Measurements from ENCODE around the gene RTP2. TPM values are rescaled to one million over a fixed set of nuclear protein-coding genes. Genes with fewer than 3 reads are reported as not detected.

RTP2 gene
- total RNA-seq, 1 experiment from 2014 or later: not detected

- ATAC-seq (no peak), DNase-seq (ENCODE audit: low read depth, low spot score) (no peak)
- H3K4me1 ChIP-seq (ENCODE audit: control insufficient read depth, insufficient read depth, low read length): no peaks in the 10 kb centered on the region
- intact Hi-C loops (cut with micrococcal nuclease; ENCODE audit: unreplicated experiment) (loop anchor here (10.0 kb wide), 1 partner anchor 879 kb away; no protein-coding TSS in a partner anchor), in situ Hi-C loops (cut with HindIII; ENCODE audit: low pct_unique_long_range_greater_than_20kb, low sequenced_read_pairs) (no loop called here)
- no peak overlapping the region for H3K4me3 ChIP-seq (ENCODE audit: low read depth in 2 of 2, low read length in 2 of 2)
- no peak overlapping the region for H3K27ac ChIP-seq (ENCODE audit: low read length)
- H3K36me3 ChIP-seq (ENCODE audit: control insufficient read depth, insufficient read depth, low read length): no peaks in the 10 kb centered on the region
- ChIA-PET POLR2A (no interaction called here), CTCF (interaction anchor here (2.3 kb wide), 1 partner anchor 493 kb away, joined by 13 read pairs; no protein-coding TSS in a partner anchor)
- H3K27me3 ChIP-seq (ENCODE audit: control insufficient read depth, insufficient read depth, low read length): no peaks in the 10 kb centered on the region
- no peak for TF ChIP-seq POLR2AphosphoS5 (IDR thresholded peaks at IDR 0.05; ENCODE audit: low read depth, low read length)
- no peak for TF ChIP-seq REST (IDR thresholded peaks at IDR 0.05; ENCODE audit: insufficient read depth in 1 of 2, low read depth in 2 of 2, low read length in 1 of 2)
- no peak for TF ChIP-seq TCF7L2 (IDR thresholded peaks at IDR 0.05; ENCODE audit: low read depth, low read length)
- TF ChIP-seq SIN3A (IDR thresholded peaks at IDR 0.05; ENCODE audit: borderline replicate concordance, insufficient read depth, low read depth, low read length): no peak
- no peak for TF ChIP-seq CTCF (IDR thresholded peaks at IDR 0.05)
- H3K9me3 ChIP-seq (ENCODE audit: control insufficient read depth, insufficient read depth, low read depth, low read length): no peaks in the 10 kb centered on the region
- no TSS peak for BruUV-seq (replicated peaks)
Measured at GRCh38 chr3:187713504-187713903, 11.1 kb upstream of the RTP2 start.

- no TSS peak for BruUV-seq (replicated peaks)
- H3K9me3 ChIP-seq (ENCODE audit: control insufficient read depth, insufficient read depth, low read depth, low read length): no peaks in the 10 kb centered on the region
- no peaks in the 10 kb centered on the region for H3K36me3 ChIP-seq (ENCODE audit: control insufficient read depth, insufficient read depth, low read length)
- no peaks in the 10 kb centered on the region for H3K27me3 ChIP-seq (ENCODE audit: control insufficient read depth, insufficient read depth, low read length)
- CTCF ChIA-PET: interaction anchor here (0.5 to 1.1 kb wide), 5 partner anchors 30 to 596 kb away, joined by 4 to 5 read pairs (median 4); no protein-coding TSS in a partner anchor
- H3K4me1 ChIP-seq (ENCODE audit: control insufficient read depth, insufficient read depth, low read length): no peaks in the 10 kb centered on the region
- intact Hi-C loops (cut with micrococcal nuclease; ENCODE audit: unreplicated experiment): no loop called here
- DNase-seq (ENCODE audit: low read depth, low spot score) (no peak), ATAC-seq (peak; percentile 83; the same call in 1 of the 2 replicates)
- peak; percentile 59 for TF ChIP-seq CTCF (IDR thresholded peaks at IDR 0.05)
- TF ChIP-seq SIN3A (IDR thresholded peaks at IDR 0.05; ENCODE audit: borderline replicate concordance, insufficient read depth, low read depth, low read length): no peak
- POLR2A ChIA-PET: no interaction called here
- no peak overlapping the region for H3K27ac ChIP-seq (ENCODE audit: low read length)
- H3K4me3 ChIP-seq (ENCODE audit: low read depth in 2 of 2, low read length in 2 of 2): no peak overlapping the region
- in situ Hi-C loops (cut with HindIII; ENCODE audit: low pct_unique_long_range_greater_than_20kb, low sequenced_read_pairs): no loop called here
Measured at GRCh38 chr3:187709155-187709554, 6.8 kb upstream of the RTP2 start.
